HEK293 (cell line): ENCODE results near the gene CBX8.

ENCODE experiments used
- KLF9 ChIP-seq: fragments of 450-650 bp; formaldehyde crosslinking; IDR thresholded peaks from 2 replicates; pipeline ENCODE4 v1.5.1; 2016; ENCODE audit warnings: missing biosample characterization, missing genetic modification characterization, low read depth
- MZF1 ChIP-seq: fragments of 450-650 bp; formaldehyde crosslinking; IDR thresholded peaks from 2 replicates; pipeline ENCODE4 v1.5.1; 2017; ENCODE audit warnings: missing biosample characterization, missing genetic modification characterization, borderline replicate concordance
- OSR2 ChIP-seq: fragments of 450-650 bp; formaldehyde crosslinking; IDR thresholded peaks from 2 replicates; pipeline ENCODE4 v1.5.1; 2016; ENCODE audit warnings: missing biosample characterization, missing genetic modification characterization
- SALL2 ChIP-seq: fragments of 450-650 bp; formaldehyde crosslinking; IDR thresholded peaks from 2 replicates; pipeline ENCODE4 v1.5.0; 2017; ENCODE audit warnings: missing biosample characterization, mild to moderate bottlenecking, missing genetic modification characterization, borderline replicate concordance
- SCRT1 ChIP-seq: fragments of 450-650 bp; formaldehyde crosslinking; IDR thresholded peaks from 2 replicates; pipeline ENCODE4 v1.5.1; 2016; ENCODE audit warnings: missing biosample characterization, missing genetic modification characterization, borderline replicate concordance
- SP3 ChIP-seq: fragments of 450-650 bp; formaldehyde crosslinking; IDR thresholded peaks from 2 replicates; pipeline ENCODE4 v1.5.1; 2016; ENCODE audit warnings: missing biosample characterization, missing genetic modification characterization
- TRIM28 ChIP-seq: IDR thresholded peaks from 2 replicates; pipeline ENCODE4 v1.6.1; 2011; ENCODE audit warnings: low read length, control low read depth, borderline replicate concordance
- ZFHX2 ChIP-seq: fragments of 450-650 bp; formaldehyde crosslinking; conservative IDR thresholded peaks from 2 replicates; pipeline ENCODE4 v1.5.1; 2016; ENCODE audit warnings: missing biosample characterization, missing genetic modification characterization
- ZFP69B ChIP-seq: fragments of 450-650 bp; formaldehyde crosslinking; IDR thresholded peaks from 2 replicates; pipeline ENCODE4 v1.5.1; 2016; ENCODE audit warnings: missing biosample characterization, missing genetic modification characterization
- ZNF10 ChIP-seq: fragments of 450-650 bp; formaldehyde crosslinking; IDR thresholded peaks from 2 replicates; pipeline ENCODE4 v1.5.1; 2017; ENCODE audit warnings: missing biosample characterization, missing genetic modification characterization
- ZNF121 ChIP-seq: fragments of 450-650 bp; formaldehyde crosslinking; IDR thresholded peaks from 2 replicates; pipeline ENCODE4 v1.5.1; 2016; ENCODE audit warnings: missing biosample characterization, missing genetic modification characterization
- ZNF132 ChIP-seq: fragments of 450-650 bp; formaldehyde crosslinking; IDR thresholded peaks from 2 replicates; pipeline ENCODE4 v1.5.1; 2017; ENCODE audit warnings: missing biosample characterization, missing genetic modification characterization, borderline replicate concordance
- ZNF175 ChIP-seq: fragments of 450-650 bp; formaldehyde crosslinking; IDR thresholded peaks from 2 replicates; pipeline ENCODE4 v1.5.1; 2016; ENCODE audit warnings: missing biosample characterization, missing genetic modification characterization
- ZNF24 ChIP-seq: fragments of 450-650 bp; formaldehyde crosslinking; IDR thresholded peaks from 2 replicates; pipeline ENCODE4 v1.5.1; 2016; ENCODE audit warnings: missing biosample characterization, missing genetic modification characterization
- ZNF266 ChIP-seq: fragments of 450-650 bp; formaldehyde crosslinking; IDR thresholded peaks from 2 replicates; pipeline ENCODE4 v1.5.1; 2016; ENCODE audit warnings: missing biosample characterization, missing genetic modification characterization, low read depth
- ZNF274 ChIP-seq, 2 experiments: fragments of 200-500 bp in 1 of 2; fragments of 450-650 bp in 1 of 2; sonication (Bioruptor generic) in 1 of 2; formaldehyde crosslinking in 1 of 2; IDR thresholded peaks; 2 replicates each; pipeline versions ENCODE4 v1.5.1 to v1.6.1; 2014 to 2016; ENCODE audit warnings: borderline replicate concordance in 1 of 2, inconsistent platforms in 1 of 2, low read length in 1 of 2, missing biosample characterization in 1 of 2, missing genetic modification characterization in 1 of 2
- ZNF280C ChIP-seq: fragments of 450-650 bp; formaldehyde crosslinking; IDR thresholded peaks from 2 replicates; pipeline ENCODE4 v1.5.1; 2016; ENCODE audit warnings: missing biosample characterization, missing genetic modification characterization
- ZNF391 ChIP-seq: fragments of 450-650 bp; formaldehyde crosslinking; IDR thresholded peaks from 2 replicates; pipeline ENCODE4 v1.5.1; 2016; ENCODE audit warnings: low read depth, missing biosample characterization, missing genetic modification characterization, borderline replicate concordance
- ZNF423 ChIP-seq: fragments of 450-650 bp; formaldehyde crosslinking; IDR thresholded peaks from 2 replicates; pipeline ENCODE4 v1.5.1; 2016; ENCODE audit warnings: missing biosample characterization, missing genetic modification characterization
- ZNF555 ChIP-seq: fragments of 450-650 bp; formaldehyde crosslinking; conservative IDR thresholded peaks from 2 replicates; pipeline ENCODE4 v1.5.1; 2017; ENCODE audit warnings: missing biosample characterization, mild to moderate bottlenecking, missing genetic modification characterization, inconsistent platforms
- ZNF596 ChIP-seq: fragments of 450-650 bp; IDR thresholded peaks from 2 replicates; pipeline ENCODE4 v1.5.0; 2018; ENCODE audit warnings: missing biosample characterization, mild to moderate bottlenecking, missing genetic modification characterization, moderate library complexity
- ZNF629 ChIP-seq: fragments of 450-650 bp; formaldehyde crosslinking; IDR thresholded peaks from 2 replicates; pipeline ENCODE4 v1.5.1; 2017; ENCODE audit warnings: missing biosample characterization, missing genetic modification characterization
- ZNF658 ChIP-seq: fragments of 450-650 bp; formaldehyde crosslinking; IDR thresholded peaks from 2 replicates; pipeline ENCODE4; 2016; ENCODE audit warnings: missing biosample characterization, missing genetic modification characterization
- ZNF670 ChIP-seq: fragments of 450-650 bp; formaldehyde crosslinking; IDR thresholded peaks from 2 replicates; pipeline ENCODE4 v1.5.1; 2016; ENCODE audit warnings: missing biosample characterization, missing genetic modification characterization, low read depth
- ZNF677 ChIP-seq: fragments of 450-650 bp; IDR thresholded peaks from 2 replicates; pipeline ENCODE4 v1.5.0; 2018; ENCODE audit warnings: missing biosample characterization, mild to moderate bottlenecking, missing genetic modification characterization, moderate library complexity
- ZNF704 ChIP-seq: fragments of 450-650 bp; formaldehyde crosslinking; IDR thresholded peaks from 2 replicates; pipeline ENCODE4 v1.5.1; 2016; ENCODE audit warnings: missing biosample characterization, missing genetic modification characterization
- ZNF776 ChIP-seq: fragments of 450-650 bp; formaldehyde crosslinking; IDR thresholded peaks from 2 replicates; pipeline ENCODE4 v1.5.0; 2017; ENCODE audit warnings: missing biosample characterization, missing genetic modification characterization, borderline replicate concordance
- ZNF785 ChIP-seq: fragments of 450-650 bp; formaldehyde crosslinking; IDR thresholded peaks from 2 replicates; pipeline ENCODE4 v1.5.1; 2016; ENCODE audit warnings: missing biosample characterization, missing genetic modification characterization
- ZNF792 ChIP-seq: fragments of 450-650 bp; formaldehyde crosslinking; IDR thresholded peaks from 2 replicates; pipeline ENCODE4 v1.5.1; 2016; ENCODE audit warnings: missing biosample characterization, missing genetic modification characterization
- TF ChIP-seq, protein P1 (sequence below): fragments of 450-650 bp; formaldehyde crosslinking; IDR thresholded peaks from 2 replicates; pipeline ENCODE4 v1.5.1; 2017; ENCODE audit warnings: missing biosample characterization, missing genetic modification characterization
- TF ChIP-seq, protein P2 (sequence below): fragments of 450-650 bp; formaldehyde crosslinking; IDR thresholded peaks from 2 replicates; pipeline ENCODE4 v1.5.1; 2017; ENCODE audit warnings: missing biosample characterization, missing genetic modification characterization
- TF ChIP-seq, protein P3 (sequence below): fragments of 450-650 bp; formaldehyde crosslinking; IDR thresholded peaks from 2 replicates; pipeline ENCODE4 v1.5.1; 2017; ENCODE audit warnings: missing biosample characterization, missing genetic modification characterization

Gene CBX8

DNA sequence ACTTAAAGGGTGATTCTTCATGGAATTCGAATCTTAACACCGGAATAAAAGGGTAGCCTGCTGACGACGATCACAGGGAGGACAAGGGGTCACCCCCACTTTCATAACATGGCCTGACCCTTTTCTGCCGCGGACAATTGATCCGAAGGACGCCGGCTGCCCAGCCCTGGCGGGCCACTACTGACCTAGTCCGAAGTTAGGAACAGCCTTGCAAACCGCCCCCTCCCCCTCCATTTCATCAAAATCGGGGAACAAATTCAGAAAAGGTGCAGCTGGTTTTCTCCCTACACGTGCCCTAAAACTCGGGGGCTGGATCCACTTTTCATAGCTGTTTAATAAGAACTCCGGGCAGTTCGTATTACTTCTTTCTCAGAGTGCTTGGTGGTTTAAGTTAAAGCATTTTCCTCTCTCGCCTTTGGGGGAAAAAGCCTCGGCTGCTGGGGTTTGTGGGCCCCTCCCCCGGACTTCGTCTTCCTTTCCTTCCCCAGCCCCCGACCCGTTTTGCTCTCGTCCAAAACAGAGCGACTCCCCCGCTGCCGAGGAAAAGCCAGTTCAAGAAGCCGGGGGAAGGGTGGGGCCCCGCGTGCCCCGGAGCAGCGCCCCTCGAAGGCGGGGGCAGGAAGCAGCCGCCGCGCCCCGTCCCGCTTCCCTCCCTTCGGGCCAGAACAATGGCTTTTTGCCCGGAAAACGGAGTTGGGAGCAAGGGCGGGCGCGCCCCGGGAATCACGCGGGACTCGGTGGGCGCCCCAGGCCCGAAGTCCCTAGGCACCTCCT, 19.6 kb downstream of the CBX8 start (continued):
- no peak for TF ChIP-seq ZNF132
- TF ChIP-seq, protein P1, sequence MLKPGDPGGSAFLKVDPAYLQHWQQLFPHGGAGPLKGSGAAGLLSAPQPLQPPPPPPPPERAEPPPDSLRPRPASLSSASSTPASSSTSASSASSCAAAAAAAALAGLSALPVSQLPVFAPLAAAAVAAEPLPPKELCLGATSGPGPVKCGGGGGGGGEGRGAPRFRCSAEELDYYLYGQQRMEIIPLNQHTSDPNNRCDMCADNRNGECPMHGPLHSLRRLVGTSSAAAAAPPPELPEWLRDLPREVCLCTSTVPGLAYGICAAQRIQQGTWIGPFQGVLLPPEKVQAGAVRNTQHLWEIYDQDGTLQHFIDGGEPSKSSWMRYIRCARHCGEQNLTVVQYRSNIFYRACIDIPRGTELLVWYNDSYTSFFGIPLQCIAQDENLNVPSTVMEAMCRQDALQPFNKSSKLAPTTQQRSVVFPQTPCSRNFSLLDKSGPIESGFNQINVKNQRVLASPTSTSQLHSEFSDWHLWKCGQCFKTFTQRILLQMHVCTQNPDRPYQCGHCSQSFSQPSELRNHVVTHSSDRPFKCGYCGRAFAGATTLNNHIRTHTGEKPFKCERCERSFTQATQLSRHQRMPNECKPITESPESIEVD = no peak
- TF ChIP-seq SALL2 (tag by site-specific recombination) = no peak
- TF ChIP-seq ZNF677 (tag by site-specific recombination) = no peak
- TF ChIP-seq ZNF555 (tag by site-specific recombination) = no peak
- peak; percentile 91 for TF ChIP-seq ZFP69B
- TF ChIP-seq ZNF658 (tag by site-specific recombination) = no peak
- no peak for TF ChIP-seq ZNF596 (tag by site-specific recombination)
- TF ChIP-seq ZNF629 (tag by site-specific recombination) = peak; percentile 29; the same call in 1 of the 2 replicates
- no peak for TF ChIP-seq ZNF24
- no peak for TF ChIP-seq ZNF121 (tag by site-specific recombination)
- no peak for TF ChIP-seq ZNF10 (tag by site-specific recombination)
- no peak for TF ChIP-seq ZNF792 (tag by site-specific recombination)
- no peak for TF ChIP-seq MZF1
- TF ChIP-seq ZNF704 = no peak
- TF ChIP-seq ZNF776 (tag by site-specific recombination) = no peak
- peak; percentile 69 for TF ChIP-seq SP3 (tag by site-specific recombination)
- peak; percentile 84; the same call in 1 of the 2 replicates for TF ChIP-seq ZNF423 (tag by site-specific recombination)
- TF ChIP-seq, protein P2, sequence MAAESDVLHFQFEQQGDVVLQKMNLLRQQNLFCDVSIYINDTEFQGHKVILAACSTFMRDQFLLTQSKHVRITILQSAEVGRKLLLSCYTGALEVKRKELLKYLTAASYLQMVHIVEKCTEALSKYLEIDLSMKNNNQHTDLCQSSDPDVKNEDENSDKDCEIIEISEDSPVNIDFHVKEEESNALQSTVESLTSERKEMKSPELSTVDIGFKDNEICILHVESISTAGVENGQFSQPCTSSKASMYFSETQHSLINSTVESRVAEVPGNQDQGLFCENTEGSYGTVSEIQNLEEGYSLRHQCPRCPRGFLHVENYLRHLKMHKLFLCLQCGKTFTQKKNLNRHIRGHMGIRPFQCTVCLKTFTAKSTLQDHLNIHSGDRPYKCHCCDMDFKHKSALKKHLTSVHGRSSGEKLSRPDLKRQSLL (tag by site-specific recombination) = no peak
- TF ChIP-seq SCRT1 (tag by site-specific recombination) = no peak
- TF ChIP-seq TRIM28 = no peak
- TF ChIP-seq, protein P3, sequence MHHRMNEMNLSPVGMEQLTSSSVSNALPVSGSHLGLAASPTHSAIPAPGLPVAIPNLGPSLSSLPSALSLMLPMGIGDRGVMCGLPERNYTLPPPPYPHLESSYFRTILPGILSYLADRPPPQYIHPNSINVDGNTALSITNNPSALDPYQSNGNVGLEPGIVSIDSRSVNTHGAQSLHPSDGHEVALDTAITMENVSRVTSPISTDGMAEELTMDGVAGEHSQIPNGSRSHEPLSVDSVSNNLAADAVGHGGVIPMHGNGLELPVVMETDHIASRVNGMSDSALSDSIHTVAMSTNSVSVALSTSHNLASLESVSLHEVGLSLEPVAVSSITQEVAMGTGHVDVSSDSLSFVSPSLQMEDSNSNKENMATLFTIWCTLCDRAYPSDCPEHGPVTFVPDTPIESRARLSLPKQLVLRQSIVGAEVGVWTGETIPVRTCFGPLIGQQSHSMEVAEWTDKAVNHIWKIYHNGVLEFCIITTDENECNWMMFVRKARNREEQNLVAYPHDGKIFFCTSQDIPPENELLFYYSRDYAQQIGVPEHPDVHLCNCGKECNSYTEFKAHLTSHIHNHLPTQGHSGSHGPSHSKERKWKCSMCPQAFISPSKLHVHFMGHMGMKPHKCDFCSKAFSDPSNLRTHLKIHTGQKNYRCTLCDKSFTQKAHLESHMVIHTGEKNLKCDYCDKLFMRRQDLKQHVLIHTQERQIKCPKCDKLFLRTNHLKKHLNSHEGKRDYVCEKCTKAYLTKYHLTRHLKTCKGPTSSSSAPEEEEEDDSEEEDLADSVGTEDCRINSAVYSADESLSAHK (tag by site-specific recombination) = no peak
- no peak for TF ChIP-seq ZNF274 (IDR thresholded peaks at IDR 0.05; ENCODE audit: low read length)
- no peak for TF ChIP-seq ZNF274 (tag by site-specific recombination; IDR thresholded peaks at IDR 0.05; ENCODE audit: borderline replicate concordance)
- no peak for TF ChIP-seq ZNF785 (tag by site-specific recombination)
- TF ChIP-seq OSR2 (tag by site-specific recombination) = no peak
- TF ChIP-seq ZNF280C (tag by site-specific recombination) = no peak
- TF ChIP-seq KLF9 (tag by site-specific recombination) = peak; percentile 79
- no peak for TF ChIP-seq ZNF670
- TF ChIP-seq ZNF175 (tag by site-specific recombination) = no peak
- no peak for TF ChIP-seq ZNF266 (tag by site-specific recombination)
- no peak for TF ChIP-seq ZNF391 (tag by site-specific recombination)
- TF ChIP-seq ZFHX2 (tag by site-specific recombination) = peak; percentile 84
